HepG2 (cell line): ENCODE measurements around the gene TCTN2. TPM values are rescaled to one million over a fixed set of nuclear protein-coding genes. Genes with fewer than 3 reads are reported as not detected.

Experiments
- ARNT ChIP-seq: fragments of 450-650 bp; IDR thresholded peaks from 2 replicates; pipeline ENCODE4 v1.6.1; 2017
- POLR2G ChIP-seq: fragments of 200-400 bp; formaldehyde crosslinking; IDR thresholded peaks from 2 replicates; pipeline ENCODE4 v1.6.1; 2018; ENCODE audit warnings: mild to moderate bottlenecking, low read depth, low read length, moderate library complexity
- RFX1 ChIP-seq: fragments of 450-650 bp; IDR thresholded peaks from 2 replicates; pipeline ENCODE4 v1.6.1; 2017
- SP2 ChIP-seq: sonication (generic); formaldehyde crosslinking; IDR thresholded peaks from 2 replicates; pipeline ENCODE4 v1.5.1; 2020; ENCODE audit warnings: mild to moderate bottlenecking, missing genetic modification reagents
- YEATS4 ChIP-seq: sonication (generic); formaldehyde crosslinking; IDR thresholded peaks from 2 replicates; pipeline ENCODE4 v1.4.0; 2020; ENCODE audit warnings: missing genetic modification reagents, borderline replicate concordance
- ZNF317 ChIP-seq: sonication (generic); formaldehyde crosslinking; IDR thresholded peaks from 2 replicates; pipeline ENCODE4 v1.5.0; 2020; ENCODE audit warnings: mild to moderate bottlenecking, missing genetic modification reagents
- ZNF766 ChIP-seq: sonication (generic); formaldehyde crosslinking; IDR thresholded peaks from 2 replicates; pipeline ENCODE4 v1.5.0; 2020; ENCODE audit warnings: missing genetic modification reagents, borderline replicate concordance
- polyA plus RNA-seq, 8 experiments: library from polyadenylated mRNA; depleted of rRNA in 3 of 8; stranded (reverse) in 7 of 8; unstranded in 1 of 8; fragments of >200 nt; fragmentation: Illumina TruSeq in 4 of 8; extraction: Trizol in 4 of 8; gene quantifications; 2 replicates each; pipeline versions ENCODE4 v1.2.1 to v1.2.3, GENCODE V29; 2011 to 2016; ENCODE audit warnings: low read depth in 4 of 8, missing spikeins in 1 of 8, mixed read lengths in 1 of 8; ENCODE audit not compliant: insufficient read depth in 1 of 8
- total RNA-seq, 5 experiments: library from RNA; depleted of rRNA; stranded (reverse); fragments of >200 nt; fragmentation: Illumina TruSeq; extraction: Trizol; gene quantifications; 2 replicates each; pipeline ENCODE4 v1.2.3, GENCODE V29; 2016; ENCODE audit warnings: low read depth in 1 of 5
- TF ChIP-seq, protein P1 (sequence below), 2 experiments: fragments of 450-650 bp in 1 of 2; sonication (generic) in 1 of 2; formaldehyde crosslinking in 1 of 2; IDR thresholded peaks; 2 replicates each; pipeline versions ENCODE4 v1.6.1 to v1.8.0; 2016 to 2022; ENCODE audit warnings: antibody characterized with exemption in 1 of 2, mild to moderate bottlenecking in 1 of 2, missing genetic modification reagents in 1 of 2
- TF ChIP-seq, protein P2 (sequence below), 2 experiments: sonication (generic) in 1 of 2; formaldehyde crosslinking in 1 of 2; IDR thresholded peaks; 2 replicates each; pipeline versions ENCODE4 v1.6.1 to v1.9.0; 2014 to 2022; ENCODE audit warnings: antibody characterized with exemption in 1 of 2, borderline replicate concordance in 1 of 2, inconsistent platforms in 1 of 2, low read depth in 1 of 2, missing genetic modification reagents in 1 of 2
- TF ChIP-seq, protein P3 (sequence below): sonication (generic); formaldehyde crosslinking; conservative IDR thresholded peaks from 2 replicates; pipeline ENCODE4 v1.5.0; 2020; ENCODE audit warnings: missing genetic modification reagents

TCTN2 gene
- total and polyA plus RNA-seq, 2 of the 13 experiments (the other 11 are each of a cell fraction or from before 2014, with no cell fraction given) = 5.0 to 8.1 TPM

DNA sequence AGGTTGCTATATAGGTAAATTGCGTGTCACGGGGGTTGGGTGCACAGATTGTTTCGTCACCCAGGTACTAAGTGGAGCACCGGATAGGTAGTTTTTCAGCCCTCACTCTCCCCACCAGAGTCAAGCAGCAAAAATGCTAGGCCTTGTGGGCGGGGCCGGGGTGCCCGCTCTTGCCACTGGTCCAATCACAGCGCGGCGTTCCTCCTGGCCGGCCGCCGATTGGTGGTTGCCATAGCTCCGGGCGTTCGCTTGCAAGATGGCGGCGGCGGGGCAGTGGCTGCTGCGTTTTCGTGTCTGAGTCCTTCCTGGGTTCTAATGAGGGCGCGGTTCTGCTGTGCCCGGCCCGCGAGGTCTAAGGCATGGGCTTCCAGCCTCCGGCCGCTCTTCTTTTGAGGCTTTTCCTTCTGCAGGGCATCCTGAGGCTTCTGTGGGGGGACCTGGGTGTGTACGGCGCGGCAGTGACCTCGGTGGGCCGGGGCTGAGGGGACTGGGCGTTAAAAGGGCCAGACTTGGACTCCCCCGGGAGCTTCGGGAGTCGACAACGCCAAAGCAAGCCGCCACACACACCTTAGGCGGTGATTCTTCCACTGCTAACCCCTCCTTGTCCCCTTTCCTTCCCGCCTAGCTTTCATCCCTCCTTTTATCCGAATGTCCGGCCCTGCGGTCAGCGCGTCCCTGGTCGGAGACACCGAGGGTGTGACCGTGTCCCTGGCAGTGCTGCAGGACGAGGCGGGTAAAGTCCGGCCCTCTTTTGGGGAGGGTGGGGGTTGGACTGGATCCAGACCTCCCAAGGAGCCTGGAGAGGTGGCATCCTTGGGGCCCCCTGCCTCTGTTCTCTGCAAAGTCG, at the start of gene TCTN2 (continued):
- TF ChIP-seq, protein P1, sequence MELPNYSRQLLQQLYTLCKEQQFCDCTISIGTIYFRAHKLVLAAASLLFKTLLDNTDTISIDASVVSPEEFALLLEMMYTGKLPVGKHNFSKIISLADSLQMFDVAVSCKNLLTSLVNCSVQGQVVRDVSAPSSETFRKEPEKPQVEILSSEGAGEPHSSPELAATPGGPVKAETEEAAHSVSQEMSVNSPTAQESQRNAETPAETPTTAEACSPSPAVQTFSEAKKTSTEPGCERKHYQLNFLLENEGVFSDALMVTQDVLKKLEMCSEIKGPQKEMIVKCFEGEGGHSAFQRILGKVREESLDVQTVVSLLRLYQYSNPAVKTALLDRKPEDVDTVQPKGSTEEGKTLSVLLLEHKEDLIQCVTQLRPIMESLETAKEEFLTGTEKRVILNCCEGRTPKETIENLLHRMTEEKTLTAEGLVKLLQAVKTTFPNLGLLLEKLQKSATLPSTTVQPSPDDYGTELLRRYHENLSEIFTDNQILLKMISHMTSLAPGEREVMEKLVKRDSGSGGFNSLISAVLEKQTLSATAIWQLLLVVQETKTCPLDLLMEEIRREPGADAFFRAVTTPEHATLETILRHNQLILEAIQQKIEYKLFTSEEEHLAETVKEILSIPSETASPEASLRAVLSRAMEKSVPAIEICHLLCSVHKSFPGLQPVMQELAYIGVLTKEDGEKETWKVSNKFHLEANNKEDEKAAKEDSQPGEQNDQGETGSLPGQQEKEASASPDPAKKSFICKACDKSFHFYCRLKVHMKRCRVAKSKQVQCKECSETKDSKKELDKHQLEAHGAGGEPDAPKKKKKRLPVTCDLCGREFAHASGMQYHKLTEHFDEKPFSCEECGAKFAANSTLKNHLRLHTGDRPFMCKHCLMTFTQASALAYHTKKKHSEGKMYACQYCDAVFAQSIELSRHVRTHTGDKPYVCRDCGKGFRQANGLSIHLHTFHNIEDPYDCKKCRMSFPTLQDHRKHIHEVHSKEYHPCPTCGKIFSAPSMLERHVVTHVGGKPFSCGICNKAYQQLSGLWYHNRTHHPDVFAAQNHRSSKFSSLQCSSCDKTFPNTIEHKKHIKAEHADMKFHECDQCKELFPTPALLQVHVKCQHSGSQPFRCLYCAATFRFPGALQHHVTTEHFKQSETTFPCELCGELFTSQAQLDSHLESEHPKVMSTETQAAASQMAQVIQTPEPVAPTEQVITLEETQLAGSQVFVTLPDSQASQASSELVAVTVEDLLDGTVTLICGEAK (IDR thresholded peaks at IDR 0.05) = no peak
- TF ChIP-seq, protein P1 (CRISPR knock-in tag; IDR thresholded peaks at IDR 0.05) = 0 out of 2 replicates have a peak, but pooled peaks have one; percentile 27
- TF ChIP-seq, protein P2, sequence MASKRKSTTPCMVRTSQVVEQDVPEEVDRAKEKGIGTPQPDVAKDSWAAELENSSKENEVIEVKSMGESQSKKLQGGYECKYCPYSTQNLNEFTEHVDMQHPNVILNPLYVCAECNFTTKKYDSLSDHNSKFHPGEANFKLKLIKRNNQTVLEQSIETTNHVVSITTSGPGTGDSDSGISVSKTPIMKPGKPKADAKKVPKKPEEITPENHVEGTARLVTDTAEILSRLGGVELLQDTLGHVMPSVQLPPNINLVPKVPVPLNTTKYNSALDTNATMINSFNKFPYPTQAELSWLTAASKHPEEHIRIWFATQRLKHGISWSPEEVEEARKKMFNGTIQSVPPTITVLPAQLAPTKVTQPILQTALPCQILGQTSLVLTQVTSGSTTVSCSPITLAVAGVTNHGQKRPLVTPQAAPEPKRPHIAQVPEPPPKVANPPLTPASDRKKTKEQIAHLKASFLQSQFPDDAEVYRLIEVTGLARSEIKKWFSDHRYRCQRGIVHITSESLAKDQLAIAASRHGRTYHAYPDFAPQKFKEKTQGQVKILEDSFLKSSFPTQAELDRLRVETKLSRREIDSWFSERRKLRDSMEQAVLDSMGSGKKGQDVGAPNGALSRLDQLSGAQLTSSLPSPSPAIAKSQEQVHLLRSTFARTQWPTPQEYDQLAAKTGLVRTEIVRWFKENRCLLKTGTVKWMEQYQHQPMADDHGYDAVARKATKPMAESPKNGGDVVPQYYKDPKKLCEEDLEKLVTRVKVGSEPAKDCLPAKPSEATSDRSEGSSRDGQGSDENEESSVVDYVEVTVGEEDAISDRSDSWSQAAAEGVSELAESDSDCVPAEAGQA (IDR thresholded peaks at IDR 0.05; ENCODE audit: low read depth) = peak; percentile 85
- TF ChIP-seq, protein P2 (CRISPR knock-in tag; IDR thresholded peaks at IDR 0.05; ENCODE audit: borderline replicate concordance) = no peak
- TF ChIP-seq RFX1 = peak; percentile 88
- TF ChIP-seq SP2 (CRISPR knock-in tag) = peak; percentile 84
- 0 out of 2 replicates have a peak, but pooled peaks have one; percentile 15 for TF ChIP-seq ZNF317 (CRISPR knock-in tag)
- TF ChIP-seq ARNT = no peak
- TF ChIP-seq YEATS4 (CRISPR knock-in tag) = peak; percentile 58; the same call in 1 of the 2 replicates
- 0 out of 2 replicates have a peak, but pooled peaks have one; percentile 39 for TF ChIP-seq POLR2G
- TF ChIP-seq, protein P3, sequence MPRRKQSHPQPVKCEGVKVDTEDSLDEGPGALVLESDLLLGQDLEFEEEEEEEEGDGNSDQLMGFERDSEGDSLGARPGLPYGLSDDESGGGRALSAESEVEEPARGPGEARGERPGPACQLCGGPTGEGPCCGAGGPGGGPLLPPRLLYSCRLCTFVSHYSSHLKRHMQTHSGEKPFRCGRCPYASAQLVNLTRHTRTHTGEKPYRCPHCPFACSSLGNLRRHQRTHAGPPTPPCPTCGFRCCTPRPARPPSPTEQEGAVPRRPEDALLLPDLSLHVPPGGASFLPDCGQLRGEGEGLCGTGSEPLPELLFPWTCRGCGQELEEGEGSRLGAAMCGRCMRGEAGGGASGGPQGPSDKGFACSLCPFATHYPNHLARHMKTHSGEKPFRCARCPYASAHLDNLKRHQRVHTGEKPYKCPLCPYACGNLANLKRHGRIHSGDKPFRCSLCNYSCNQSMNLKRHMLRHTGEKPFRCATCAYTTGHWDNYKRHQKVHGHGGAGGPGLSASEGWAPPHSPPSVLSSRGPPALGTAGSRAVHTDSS = no peak
- TF ChIP-seq ZNF766 (CRISPR knock-in tag) = 0 out of 2 replicates have a peak, but pooled peaks have one; percentile 68
